SW 1271 (cell line): ENCODE results near the gene ABCA10.
"Not testable (repeated sequence)": the region's sequence is repeated elsewhere in the genome, so short reads cannot be mapped to it uniquely, and the experiment has no call there.

ENCODE experiments used
- DNase-seq, 2 experiments: peaks; one replicate each; lab custom pipeline; 2025; lab: John Stamatoyannopoulos, UW

ABCA10 gene

GRCh38 chr17:69228576-69228975 is at the start of gene ABCA10:
Gene ABCA10, minus strand, starts transcription at chr17:69228824. Its CDS starts 3,466 bp downstream, at chr17:69225358.
- no peak for DNase-seq

GRCh38 chr17:69276279-69276678 is 47.7 kb upstream of the ABCA10 start:
- not testable (repeated sequence) for DNase-seq

GRCh38 chr17:69275751-69276150 is 47.1 kb upstream of the ABCA10 start:
- DNase-seq = no peak

- no peak for DNase-seq
These were observed 42.4 kb upstream of the ABCA10 start for GRCh38 chr17:69271023-69271422.

GRCh38 chr17:69269131-69269998 is 40.7 kb upstream of the ABCA10 start:
- DNase-seq = peak in 1 of 2 experiments; percentile 55

GRCh38 chr17:69268543-69269014 is 40.0 kb upstream of the ABCA10 start:
- DNase-seq = no peak

GRCh38 chr17:69267219-69267618 is 38.6 kb upstream of the ABCA10 start:
- DNase-seq = no peak

- no peak for DNase-seq
These were observed 37.2 kb upstream of the ABCA10 start for GRCh38 chr17:69265873-69266272.

GRCh38 chr17:69254187-69254586 is 25.6 kb upstream of the ABCA10 start:
- DNase-seq = no peak

- DNase-seq = no peak
These were observed 22.0 kb upstream of the ABCA10 start for GRCh38 chr17:69250641-69251040.

GRCh38 chr17:69246726-69247375 is 18.2 kb upstream of the ABCA10 start:
- DNase-seq = peak in 1 of 2 experiments; percentile 44

- no peak for DNase-seq
These were observed 17.6 kb upstream of the ABCA10 start for GRCh38 chr17:69246202-69246601.

GRCh38 chr17:69245617-69246016 is 17.0 kb upstream of the ABCA10 start:
- DNase-seq = no peak

GRCh38 chr17:69239611-69240600 is 11.3 kb upstream of the ABCA10 start:
- DNase-seq = no peak

- DNase-seq = no peak
These were observed 8.3 kb upstream of the ABCA10 start for GRCh38 chr17:69236946-69237345.

- DNase-seq = no peak
These were observed 7.8 kb upstream of the ABCA10 start for GRCh38 chr17:69236464-69236863.

- peak; percentile 11 to 81 for DNase-seq
These were observed 6.9 kb upstream of the ABCA10 start for GRCh38 chr17:69235338-69236058.

- no peak for DNase-seq
These were observed 4.0 kb upstream of the ABCA10 start for GRCh38 chr17:69232650-69233049.

GRCh38 chr17:69231521-69231920 is 2.9 kb upstream of the ABCA10 start:
- DNase-seq = no peak

GRCh38 chr17:69230939-69231338 is 2.3 kb upstream of the ABCA10 start:
- no peak for DNase-seq

- DNase-seq = no peak
These were observed 606 bp downstream of the ABCA10 start for GRCh38 chr17:69228018-69228417.
